EL (cell line): Measurements from ENCODE around the gene MDN1.
"Not testable (repeated sequence)": the region's sequence is repeated elsewhere in the genome, so short reads cannot be mapped to it uniquely, and the experiment has no call there.

Experiments
- DNase-seq: peaks from one replicate; pipeline ENCODE4 v3.0.0-alpha.2; 2016

The MDN1 gene, protein sequence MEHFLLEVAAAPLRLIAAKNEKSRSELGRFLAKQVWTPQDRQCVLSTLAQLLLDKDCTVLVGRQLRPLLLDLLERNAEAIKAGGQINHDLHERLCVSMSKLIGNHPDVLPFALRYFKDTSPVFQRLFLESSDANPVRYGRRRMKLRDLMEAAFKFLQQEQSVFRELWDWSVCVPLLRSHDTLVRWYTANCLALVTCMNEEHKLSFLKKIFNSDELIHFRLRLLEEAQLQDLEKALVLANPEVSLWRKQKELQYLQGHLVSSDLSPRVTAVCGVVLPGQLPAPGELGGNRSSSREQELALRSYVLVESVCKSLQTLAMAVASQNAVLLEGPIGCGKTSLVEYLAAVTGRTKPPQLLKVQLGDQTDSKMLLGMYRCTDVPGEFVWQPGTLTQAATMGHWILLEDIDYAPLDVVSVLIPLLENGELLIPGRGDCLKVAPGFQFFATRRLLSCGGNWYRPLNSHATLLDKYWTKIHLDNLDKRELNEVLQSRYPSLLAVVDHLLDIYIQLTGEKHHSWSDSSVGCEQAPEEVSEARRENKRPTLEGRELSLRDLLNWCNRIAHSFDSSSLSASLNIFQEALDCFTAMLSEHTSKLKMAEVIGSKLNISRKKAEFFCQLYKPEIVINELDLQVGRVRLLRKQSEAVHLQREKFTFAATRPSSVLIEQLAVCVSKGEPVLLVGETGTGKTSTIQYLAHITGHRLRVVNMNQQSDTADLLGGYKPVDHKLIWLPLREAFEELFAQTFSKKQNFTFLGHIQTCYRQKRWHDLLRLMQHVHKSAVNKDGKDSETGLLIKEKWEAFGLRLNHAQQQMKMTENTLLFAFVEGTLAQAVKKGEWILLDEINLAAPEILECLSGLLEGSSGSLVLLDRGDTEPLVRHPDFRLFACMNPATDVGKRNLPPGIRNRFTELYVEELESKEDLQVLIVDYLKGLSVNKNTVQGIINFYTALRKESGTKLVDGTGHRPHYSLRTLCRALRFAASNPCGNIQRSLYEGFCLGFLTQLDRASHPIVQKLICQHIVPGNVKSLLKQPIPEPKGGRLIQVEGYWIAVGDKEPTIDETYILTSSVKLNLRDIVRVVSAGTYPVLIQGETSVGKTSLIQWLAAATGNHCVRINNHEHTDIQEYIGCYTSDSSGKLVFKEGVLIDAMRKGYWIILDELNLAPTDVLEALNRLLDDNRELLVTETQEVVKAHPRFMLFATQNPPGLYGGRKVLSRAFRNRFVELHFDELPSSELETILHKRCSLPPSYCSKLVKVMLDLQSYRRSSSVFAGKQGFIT (N-terminal part only)

DNA sequence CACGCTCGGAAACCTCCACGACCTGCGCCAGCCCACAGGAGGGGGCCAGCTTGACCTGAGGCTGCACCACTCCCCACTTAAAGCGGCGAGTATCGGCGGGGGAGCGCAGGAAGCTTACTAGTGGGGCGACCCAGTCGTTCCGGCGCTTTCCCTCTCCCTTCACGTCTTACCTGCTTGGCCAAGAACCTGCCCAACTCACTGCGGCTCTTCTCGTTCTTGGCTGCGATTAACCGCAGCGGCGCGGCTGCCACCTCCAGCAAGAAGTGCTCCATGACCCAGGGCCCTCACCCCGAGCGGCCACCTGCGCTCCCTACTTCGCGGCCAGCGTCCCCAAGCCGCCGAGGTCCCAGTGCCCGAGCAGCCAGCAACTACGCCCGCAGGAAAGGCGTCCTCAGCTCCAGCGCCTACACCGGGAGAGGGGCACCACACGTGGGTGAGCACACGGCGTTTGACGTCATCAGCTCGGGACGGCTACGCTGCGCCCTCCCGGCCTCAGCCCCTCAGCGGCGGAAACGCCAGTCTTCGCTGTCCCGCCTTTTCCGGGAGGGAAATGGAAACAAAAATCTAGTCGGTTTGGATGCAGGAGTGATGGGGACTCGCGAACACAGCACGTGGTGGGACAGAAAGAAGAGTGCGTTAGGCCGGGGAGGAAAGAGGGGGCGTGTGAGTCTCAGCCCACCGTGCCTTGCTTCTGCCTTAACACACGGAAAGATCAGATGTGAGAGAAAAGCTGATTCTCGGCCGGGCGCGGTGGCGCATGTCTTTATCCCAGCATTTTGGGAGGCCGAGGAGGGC lies at the start of gene MDN1:
Gene MDN1, minus strand, starts transcription at position 459 of the 795 bp plus-strand sequence. Its CDS starts 187 bp downstream, at position 272.
- DNase-seq: peak; percentile 96

DNA sequence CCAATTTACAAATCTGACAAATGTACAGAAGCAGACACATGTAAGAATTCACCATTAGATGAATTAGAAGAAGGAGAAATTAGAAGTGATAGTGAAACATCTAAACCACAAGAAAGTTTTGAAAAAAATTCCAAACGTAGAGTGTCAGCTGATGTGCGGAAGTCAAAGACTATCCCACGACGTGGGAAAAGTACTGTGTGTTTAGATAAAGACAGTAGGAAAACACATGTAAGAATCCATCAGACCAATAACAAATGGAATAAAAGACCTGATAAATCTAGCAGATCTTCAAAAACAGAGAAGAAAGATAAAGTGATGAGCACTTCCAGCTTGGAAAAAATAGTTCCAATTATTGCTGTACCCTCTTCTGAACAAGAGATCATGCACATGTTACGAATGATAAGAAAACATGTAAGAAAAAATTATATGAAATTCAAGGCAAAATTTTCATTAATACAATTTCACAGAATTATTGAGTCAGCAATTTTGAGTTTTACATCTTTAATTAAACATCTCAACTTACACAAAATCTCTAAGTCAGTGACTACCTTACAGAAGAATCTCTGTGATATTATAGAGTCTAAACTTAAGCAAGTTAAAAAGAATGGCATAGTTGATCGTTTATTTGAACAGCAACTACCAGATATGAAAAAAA lies 46.6 kb upstream of the MDN1 start:
- DNase-seq: no peak

DNA sequence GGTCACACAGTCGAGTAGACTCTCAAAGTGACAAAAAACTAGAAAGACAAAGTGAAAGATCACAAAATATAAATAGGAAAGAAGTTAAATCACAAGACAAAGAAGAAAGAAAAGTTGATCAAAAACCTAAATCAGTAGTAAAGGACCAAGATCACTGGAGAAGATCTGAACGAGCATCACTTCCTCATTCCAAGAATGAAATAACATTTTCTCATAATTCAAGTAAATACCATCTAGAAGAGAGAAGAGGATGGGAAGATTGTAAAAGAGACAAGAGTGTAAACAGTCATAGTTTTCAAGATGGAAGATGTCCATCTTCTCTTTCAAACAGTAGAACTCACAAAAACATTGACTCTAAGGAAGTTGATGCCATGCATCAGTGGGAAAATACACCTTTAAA lies 43.1 kb upstream of the MDN1 start:
- DNase-seq: no peak

DNA sequence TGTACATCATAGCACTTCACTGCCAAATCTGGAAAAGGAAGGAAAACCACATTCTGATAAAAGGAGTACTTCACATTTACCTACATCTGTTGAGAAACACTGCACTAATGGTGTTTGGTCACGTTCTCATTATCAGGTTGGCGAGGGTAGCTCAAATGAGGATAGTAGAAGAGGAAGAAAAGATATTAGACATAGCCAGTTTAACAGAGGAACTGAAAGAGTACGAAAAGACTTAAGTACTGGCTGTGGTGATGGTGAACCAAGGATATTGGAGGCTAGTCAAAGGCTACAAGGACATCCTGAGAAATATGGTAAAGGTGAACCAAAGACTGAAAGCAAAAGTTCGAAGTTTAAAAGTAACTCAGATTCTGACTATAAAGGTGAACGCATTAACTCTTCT lies 42.7 kb upstream of the MDN1 start:
- no peak for DNase-seq

DNA sequence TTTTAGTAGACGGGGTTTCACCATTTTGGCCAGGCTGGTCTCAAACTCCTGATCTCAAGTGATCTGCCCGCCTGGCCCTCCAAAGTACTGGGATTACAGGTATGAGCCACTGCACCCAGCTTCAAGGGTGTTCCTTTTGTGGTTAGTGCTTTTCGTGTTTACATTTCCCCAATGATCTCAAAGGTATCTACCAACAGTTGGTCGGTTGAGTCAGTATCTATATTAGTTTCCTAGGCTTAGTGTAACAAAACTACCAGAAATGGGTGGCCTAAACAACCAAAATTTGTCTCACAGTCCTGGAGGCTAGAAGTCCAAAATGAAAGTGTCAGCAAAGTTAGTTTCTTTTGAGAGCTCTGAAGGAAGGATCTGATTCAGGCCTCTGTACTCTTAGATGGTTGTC lies 40.1 kb upstream of the MDN1 start:
- no peak for DNase-seq

DNA sequence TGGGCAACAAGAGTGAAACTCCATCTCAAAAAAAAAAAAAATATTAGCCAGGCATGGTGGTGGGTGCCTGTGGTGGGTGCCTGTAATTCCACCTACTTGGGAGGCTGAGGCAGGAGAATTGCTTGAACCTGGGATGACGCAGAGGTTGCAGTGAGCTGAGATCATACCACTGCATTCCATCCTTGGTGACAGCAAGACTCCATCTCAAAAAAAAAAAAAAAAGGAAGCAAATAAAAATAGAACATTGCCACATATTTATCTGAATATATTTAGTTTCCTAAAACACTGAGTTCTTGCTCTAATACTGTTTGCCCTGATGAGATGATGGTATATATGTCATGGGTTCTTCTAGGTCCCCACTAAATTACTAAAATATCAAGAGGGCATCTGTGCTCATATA lies 38.4 kb upstream of the MDN1 start:
- no peak for DNase-seq

DNA sequence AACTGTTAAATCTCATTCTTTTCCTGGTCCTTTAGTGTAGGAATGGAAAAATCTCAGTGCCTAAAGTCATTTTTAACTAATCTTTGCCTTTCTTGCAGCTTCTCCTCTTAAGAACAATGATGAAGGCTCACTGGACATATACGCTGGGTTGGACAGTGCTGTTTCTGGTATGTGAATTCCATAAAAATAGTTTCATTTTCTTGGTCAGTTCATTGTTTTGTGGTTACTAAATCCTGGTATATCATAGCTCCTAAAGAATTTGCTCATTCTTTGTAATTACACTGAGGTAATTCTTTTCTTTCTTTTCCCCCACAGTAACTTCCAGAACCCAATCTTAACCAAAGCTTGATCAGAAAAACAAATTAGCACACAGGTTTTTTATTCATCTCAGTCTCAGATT lies 33.5 kb upstream of the MDN1 start:
- DNase-seq: peak; percentile 64

DNA sequence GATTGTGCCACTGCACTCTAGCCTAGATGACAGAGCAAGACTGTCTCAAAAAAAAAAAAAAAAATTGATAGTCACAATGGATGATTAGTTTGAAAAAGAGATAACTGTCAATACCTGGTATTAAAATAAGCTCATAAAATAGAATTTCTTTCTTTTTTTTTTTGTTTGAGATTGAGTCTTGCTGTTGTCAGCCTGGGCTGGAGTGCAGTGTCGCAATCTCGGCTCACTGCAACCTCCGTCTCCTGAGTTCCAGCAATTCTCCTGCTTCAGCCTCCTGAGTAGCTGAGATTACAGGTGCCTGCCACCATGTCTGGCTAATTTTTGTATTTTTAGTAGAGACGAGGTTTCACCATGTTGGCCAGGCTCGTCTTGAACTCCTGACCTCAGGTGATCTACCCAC lies 27.9 kb upstream of the MDN1 start:
- not testable (repeated sequence) for DNase-seq

DNA sequence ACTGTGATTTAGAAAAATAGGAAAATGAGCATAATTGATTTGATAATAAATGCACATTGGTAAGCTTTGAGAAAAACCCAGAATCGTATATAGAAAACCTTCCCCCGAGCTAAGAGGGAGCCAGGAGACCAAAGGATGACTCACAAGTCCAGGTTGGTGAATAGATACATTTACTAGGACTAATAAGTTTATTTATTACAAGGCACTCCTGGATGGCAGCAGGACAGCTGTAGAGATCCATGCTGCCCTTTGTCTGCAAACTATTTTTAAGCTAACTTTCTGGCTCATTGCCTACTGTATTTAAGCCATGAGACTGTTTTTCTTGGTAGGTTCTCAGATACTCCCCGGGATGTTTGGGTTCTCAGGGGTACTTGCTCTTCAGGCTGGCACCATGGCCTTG lies 23.5 kb upstream of the MDN1 start:
- peak; percentile 56 for DNase-seq

DNA sequence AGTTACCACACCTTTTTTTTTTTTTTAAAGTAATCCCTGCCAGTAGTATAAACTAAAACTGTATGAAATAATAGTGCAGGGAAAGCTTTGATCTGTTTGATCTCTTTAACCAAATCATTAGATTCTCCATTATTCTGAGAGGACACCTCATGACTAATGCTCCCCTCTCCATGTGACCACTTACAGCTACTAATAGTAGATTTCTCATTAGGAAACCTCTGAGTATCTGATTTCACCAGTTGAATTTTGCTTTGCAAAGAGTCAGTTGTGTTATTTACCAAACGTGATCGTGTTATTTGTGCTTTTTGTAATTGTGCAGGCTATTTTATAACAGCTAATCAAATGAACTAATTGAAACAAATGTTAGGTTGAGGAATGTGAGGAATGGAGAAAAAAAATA lies 22.6 kb upstream of the MDN1 start:
- peak; percentile 30 for DNase-seq

DNA sequence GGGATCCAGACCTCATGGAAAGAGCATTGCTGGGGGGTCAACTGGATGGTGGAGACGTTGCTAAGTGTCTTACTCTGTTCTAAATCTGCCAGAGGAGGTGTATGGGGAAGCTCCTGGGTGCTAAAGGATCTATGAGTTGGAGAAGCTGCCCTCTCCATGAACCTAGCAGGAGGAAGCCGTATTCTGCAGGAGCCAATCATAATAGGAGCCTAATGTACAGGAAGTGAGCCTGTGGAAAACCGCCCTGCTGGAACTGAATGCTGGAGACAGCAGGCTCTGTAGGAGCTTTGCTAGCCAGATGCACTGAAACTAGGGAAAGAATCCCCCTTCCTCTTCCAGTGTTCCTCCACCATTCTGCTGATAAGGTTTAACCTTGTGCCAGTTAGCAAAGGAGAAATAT lies 20.9 kb upstream of the MDN1 start:
- peak; percentile 21 for DNase-seq

DNA sequence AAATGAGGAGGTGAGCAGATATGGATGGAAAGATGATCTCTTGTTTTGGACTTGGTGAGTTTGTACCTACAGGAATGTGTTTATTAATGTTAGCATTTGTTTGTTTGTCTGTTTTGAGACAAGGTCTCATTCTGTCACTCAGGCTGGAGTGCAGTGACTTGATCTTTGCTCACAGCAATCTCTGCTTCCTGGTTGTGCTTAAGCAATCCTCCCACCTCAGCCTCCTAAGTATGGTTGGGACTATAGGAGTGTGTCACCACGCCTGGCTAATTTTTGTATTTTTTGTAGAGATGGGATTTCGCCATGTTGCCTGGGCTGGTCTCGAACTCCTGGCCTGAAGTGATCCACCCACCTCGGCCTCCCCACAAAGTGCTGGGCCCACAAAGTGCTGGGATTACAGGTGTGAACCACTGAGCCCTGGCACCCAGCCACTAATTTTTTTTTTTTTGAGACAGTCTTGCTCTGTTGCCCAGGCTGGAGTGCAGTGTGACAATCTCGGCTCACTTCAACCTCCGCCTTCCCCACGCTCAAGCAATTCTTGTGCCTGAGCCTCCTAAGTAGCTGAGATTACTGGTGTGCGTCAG lies 17.1 kb upstream of the MDN1 start:
- no peak for DNase-seq

DNA sequence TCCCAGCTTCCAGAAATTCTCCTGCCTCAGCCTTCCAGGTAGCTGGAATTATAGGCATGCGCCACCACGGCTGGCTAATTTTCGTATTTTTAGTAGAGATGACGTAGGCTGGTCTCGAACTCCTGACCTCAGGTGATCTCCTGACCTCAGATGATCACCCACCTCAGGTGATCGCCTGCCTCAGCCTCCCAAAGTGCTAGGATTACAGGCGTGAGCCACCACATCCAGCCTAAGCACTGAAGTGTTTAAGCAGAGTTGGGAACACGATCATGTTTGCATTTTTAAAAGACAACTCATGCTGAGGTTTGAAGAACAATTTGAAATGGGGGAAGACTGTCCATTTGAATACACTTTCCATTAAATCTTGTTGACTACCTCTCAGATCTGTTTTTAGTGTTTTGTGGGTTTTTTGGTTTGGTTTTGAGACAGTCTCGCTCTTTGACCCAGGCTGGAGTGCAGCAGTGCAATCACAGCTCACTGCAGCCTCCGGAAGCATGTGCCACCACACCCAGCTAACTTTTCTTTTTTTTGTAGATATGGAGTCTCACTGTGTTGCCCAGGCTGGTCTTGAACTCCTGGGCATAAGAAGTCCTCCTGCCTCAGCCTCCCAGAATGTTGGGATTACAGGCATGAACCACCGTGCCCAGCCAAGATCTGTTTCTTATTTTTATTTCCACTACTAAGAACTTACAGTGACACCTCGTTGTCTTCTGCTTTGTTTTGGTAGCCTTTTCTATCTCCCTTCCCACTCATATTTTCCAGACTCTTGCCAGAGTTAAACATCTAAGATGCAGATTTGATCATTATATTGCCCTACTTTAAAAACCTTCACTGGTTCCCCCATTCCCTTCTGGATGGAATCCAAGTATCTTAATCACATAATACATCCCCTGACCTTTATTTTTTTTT lies 15.5 kb upstream of the MDN1 start:
- peak; percentile 23 for DNase-seq

DNA sequence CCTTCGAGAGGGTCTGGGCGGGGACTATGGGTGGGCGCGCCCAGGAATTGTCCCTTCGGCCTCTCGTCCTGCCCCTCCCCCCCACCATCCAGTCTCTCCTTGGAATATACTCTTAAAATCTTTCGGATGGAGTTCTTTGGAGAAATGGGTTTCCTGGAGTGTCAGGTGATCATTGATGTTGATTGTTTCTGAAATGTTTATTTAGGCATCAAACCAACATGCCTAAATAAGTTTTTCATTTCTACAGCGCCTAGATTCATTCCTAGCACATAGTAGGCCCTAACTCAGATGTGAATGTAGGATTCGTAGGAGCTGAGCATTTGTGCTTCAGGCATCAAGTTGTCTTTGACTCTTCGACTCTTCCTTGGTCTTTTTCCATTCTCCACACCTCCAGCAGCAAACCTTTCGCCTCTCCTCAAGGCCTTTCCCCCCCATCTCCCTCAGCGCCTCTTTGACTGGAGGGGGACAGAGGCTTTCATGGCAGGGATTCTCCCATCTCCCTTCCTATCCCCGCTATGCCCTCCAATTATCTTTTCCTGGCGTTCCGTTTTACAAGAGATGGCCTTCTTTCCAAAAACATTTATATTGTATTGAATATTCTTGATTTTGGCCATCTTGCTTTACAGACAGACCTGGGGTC lies 10.7 kb upstream of the MDN1 start:
- peak; percentile 14 for DNase-seq

DNA sequence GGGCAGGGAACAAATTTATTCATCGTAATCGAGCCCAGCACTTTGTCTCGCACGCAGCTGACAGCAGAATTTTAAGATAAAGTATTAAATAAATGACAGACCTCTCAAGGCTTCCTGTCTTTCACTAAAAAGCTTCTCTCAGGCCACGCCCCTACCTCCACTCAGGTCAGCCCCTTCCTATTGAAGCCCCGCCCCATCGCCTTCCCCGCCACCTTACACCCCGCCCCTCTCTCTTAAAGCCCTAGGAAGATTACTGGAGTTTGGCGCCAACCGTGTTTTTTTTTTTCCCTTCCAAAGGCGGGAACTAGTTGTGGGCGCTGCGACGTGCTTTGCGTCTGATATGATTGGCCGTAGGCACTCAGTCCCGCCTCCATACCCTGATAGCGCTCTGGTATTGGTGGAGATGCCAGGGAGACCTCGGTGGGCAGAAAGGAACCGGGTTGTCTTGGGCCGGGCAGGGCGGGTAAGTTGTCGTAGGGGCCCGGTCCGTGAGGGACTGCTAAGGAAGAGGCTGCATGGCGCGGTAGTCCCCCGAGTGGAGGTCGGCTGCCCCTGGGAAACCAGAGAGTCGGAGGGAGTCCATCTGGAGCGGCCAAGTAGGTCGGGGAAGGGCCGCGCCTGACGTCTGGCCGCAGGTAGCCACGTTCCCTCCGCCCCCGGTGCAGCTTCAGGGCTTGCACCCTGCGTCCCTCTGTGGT lies 10.0 kb upstream of the MDN1 start, which contains the start of gene CASP8AP2:
Gene CASP8AP2, plus strand, starts transcription at position 409 of the 698 bp plus-strand sequence.
- DNase-seq: peak; percentile 100

DNA sequence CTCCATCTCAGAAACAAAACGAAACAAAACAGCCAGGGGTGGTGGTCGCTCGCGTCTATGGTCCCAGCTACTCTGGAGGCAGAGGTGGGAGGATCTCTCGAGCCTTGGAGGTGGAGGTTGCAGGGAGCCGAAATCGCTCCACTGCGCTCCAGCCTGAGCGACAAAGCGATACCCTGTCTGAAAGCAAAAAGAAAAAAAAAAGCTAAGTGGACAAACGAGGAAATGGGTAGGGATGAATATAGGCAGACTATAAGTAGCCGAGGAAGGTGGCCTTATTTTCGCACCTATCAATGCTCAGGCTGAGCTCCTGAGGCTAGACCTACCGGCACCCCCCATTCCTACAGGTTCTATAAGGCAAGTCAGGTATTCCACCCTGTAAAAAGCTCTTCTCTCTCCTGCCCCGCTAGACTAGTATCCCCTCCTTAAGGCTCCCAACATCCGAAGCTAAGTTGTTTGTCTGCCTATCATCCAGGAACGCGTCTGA lies 9.4 kb upstream of the MDN1 start:
- DNase-seq: no peak

DNA sequence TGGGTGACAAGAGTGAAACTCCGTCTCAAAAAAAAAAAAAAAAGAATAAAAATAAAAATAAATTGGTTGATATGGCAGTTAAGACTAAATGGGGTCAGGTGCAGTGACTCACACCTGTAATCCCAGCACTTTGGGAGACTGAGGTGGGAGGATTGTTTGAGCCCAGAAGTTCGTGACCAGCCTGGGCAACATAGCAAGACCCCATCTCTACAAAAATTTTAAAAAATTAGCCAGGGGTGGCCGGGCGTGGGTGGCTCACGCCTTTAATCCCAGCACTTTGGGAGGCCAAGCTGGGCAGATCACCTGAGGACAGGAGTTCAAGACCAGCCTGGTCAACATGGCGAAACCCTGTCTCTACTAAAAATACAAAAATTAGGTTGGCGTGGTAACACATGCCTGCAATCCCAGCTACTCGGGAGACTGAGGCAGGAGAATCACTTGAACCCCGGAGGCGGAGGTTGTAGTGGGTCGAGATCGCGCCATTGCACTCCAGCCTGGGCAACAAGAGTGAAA lies 8.9 kb upstream of the MDN1 start:
- DNase-seq: not testable (repeated sequence)

DNA sequence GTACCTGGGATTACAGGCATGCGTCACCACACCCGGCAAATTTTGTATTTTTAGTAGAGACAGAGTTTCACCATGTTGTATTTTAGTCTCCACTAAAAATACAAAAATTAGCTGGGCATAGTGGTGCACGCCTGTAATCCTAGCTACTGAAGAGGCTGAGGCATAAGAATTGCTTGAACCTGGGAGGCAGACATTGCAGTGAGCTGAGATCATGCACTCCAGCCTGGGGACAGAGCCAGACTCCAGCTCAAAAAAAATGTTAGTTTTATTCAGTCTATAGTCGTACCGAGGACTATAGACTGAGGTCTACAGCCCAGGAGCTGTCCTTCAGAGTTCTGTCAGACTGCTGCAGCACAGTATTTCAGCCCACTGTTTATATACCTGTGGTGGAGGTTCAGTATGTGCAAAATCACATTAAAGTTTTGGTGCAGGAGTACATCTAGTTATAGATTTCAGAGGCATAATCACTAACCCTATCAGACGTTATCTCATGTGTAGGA lies 6.5 kb upstream of the MDN1 start:
- peak; percentile 70 for DNase-seq
